ENCODE measurements around the gene TPCN2.

DNA sequence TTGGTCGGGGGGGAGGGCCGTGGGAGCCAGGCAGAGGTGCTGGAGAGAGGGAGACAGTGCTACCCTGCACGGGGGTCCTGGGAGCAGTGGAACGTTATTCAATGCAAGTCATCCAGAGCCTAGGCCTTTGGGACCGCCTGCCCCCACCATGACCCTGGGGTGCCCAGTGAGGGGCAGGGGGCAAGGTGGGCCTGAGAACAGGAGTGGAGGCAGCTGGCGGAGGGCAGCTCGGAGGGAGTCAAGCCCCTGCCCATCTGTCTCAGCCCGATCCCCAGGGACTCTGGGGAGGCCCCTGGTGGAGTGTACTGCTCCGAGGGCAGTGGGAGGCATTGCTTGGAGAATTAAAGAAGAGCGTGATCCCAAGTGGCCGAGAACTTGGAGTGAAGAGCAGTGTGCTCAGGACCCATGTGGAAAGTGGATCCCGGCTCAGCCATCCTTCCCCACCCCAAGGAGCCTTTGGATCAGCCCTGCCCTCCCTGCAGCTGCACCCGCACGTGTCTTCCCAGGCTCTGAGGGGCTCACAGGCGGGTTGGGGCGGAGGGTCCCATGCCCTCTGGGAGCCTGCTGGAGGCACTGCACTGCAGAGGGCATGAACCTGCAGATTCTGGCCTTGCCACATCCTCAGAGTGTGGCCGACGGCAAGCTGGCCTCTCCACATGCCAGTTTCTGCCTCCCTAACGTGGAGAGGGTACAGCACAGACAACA lies 73.0 kb downstream of the TPCN2 start:
- TF ChIP-seq, protein P1, sequence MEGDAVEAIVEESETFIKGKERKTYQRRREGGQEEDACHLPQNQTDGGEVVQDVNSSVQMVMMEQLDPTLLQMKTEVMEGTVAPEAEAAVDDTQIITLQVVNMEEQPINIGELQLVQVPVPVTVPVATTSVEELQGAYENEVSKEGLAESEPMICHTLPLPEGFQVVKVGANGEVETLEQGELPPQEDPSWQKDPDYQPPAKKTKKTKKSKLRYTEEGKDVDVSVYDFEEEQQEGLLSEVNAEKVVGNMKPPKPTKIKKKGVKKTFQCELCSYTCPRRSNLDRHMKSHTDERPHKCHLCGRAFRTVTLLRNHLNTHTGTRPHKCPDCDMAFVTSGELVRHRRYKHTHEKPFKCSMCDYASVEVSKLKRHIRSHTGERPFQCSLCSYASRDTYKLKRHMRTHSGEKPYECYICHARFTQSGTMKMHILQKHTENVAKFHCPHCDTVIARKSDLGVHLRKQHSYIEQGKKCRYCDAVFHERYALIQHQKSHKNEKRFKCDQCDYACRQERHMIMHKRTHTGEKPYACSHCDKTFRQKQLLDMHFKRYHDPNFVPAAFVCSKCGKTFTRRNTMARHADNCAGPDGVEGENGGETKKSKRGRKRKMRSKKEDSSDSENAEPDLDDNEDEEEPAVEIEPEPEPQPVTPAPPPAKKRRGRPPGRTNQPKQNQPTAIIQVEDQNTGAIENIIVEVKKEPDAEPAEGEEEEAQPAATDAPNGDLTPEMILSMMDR (IDR thresholded peaks at IDR 0.05) = no peak
- TF ChIP-seq POLR2A (IDR thresholded peaks at IDR 0.05) = no peak
